Erythroblast (primary cell): ENCODE results near the gene C2.

Experiments
- GATA1 ChIP-seq: IDR thresholded peaks from 2 replicates; pipeline ENCODE4 v1.6.1; 2011; ENCODE audit warnings: low read depth, mild to moderate bottlenecking, control low read depth, low read length, moderate library complexity
- POLR2A ChIP-seq: IDR thresholded peaks from 2 replicates; pipeline ENCODE4 v1.6.1; 2011; ENCODE audit warnings: mild to moderate bottlenecking, low read length

DNA sequence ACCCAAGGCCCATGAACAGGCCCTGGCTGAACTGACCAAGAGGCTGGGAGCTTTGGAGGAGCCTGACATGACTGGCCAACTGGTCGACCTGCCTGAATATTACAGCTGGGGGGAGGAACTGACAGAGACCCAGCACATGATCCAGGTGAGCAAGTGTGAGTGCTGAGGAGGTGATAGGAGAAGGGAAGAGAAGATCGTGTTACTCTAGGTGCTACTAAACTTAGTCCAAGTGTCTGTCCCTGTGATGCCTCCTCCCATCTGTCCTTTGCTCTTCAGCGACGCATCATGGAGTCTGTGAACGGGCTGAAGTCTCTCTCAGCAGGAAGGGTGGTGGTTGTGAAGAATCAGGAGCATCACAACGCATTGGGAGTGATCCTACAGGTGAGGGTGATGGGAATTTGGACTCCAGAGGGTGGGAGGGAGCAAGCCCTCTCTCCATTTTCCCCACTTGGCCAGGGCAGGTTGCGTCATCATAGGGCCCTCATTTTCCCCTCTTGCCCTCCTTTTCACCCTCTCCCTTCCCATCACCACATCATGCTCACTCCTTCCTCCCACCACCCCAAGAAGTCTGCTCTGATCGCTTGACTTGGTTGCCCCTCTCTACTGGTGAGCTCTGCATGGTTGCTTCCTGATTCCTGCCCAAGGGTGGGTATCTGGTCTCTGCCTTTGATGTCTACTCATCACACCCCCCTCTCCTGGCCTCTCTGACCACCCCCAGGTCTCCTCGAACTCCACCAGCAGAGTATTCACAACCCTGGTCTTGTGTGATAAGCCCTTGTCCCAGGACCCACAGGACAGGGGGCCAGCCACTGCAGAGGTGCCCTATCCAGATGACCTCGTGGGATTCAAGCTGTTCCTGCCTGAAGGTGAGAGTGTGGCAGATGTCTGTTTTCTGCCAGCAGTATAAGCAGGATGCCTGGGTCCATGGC is 39.7 kb downstream of the C2 start:
- TF ChIP-seq POLR2A (no peak), GATA1 (no peak)
